Activated B cell treated with CpG ODN at 0.5 μM for 24 hours (primary cell): ENCODE data around the gene MVK. TPM values are rescaled to one million over a fixed set of nuclear protein-coding genes. Genes with fewer than 3 reads are reported as not detected.

ENCODE experiments used
- ATAC-seq: fragments of 200-7000 bp; cut with Tn5 transposase; one replicate; pipeline ENCODE4 v1.10.0; 2021; ENCODE audit warnings: low read depth, mild to moderate bottlenecking, moderate library complexity
- CTCF ChIA-PET: fragments of 350-600 bp; sonication (Branson Sonifier 250); formaldehyde crosslinking; loops from one replicate; lab custom pipeline; 2021; ENCODE audit warnings: antibody characterized with exemption; lab: Charles Lee
- POLR2A ChIA-PET: fragments of 350-600 bp; sonication (Branson Sonifier 250); formaldehyde crosslinking; loops from one replicate; lab custom pipeline; 2021; ENCODE audit warnings: antibody characterized with exemption; lab: Charles Lee
- DNase-seq: peaks from one replicate; pipeline ENCODE4 v3.0.0; 2022
- H3K27ac Mint-ChIP-seq: one replicate; pipeline ENCODE4 v1.8.0; 2020; ENCODE audit warnings: mixed read lengths
- H3K27me3 Mint-ChIP-seq: one replicate; pipeline ENCODE4 v1.8.0; 2021; ENCODE audit warnings: mixed read lengths
- H3K36me3 Mint-ChIP-seq: one replicate; pipeline ENCODE4 v1.8.0; 2021; ENCODE audit warnings: low read depth, mixed read lengths
- H3K4me1 Mint-ChIP-seq: one replicate; pipeline ENCODE4 v1.8.0; 2021; ENCODE audit warnings: mixed read lengths
- H3K4me3 Mint-ChIP-seq: one replicate; pipeline ENCODE4 v1.8.0; 2020; ENCODE audit warnings: mild to moderate bottlenecking, mixed read lengths
- H3K9me3 Mint-ChIP-seq: one replicate; pipeline ENCODE4 v1.8.0; 2020; ENCODE audit warnings: mixed read lengths
- intact Hi-C: fragments of 100-400 bp; cut with micrococcal nuclease; formaldehyde crosslinking; loops from one replicate; pipeline ENCODE4 v1.15.1; 2024
- total RNA-seq: library from RNA; stranded (reverse); gene quantifications from 2 replicates; pipeline ENCODE4 v1.2.3, GENCODE V29; 2022
- TF ChIP-seq, protein P1 (sequence below): fragments of 200-600 bp; IDR thresholded peaks from one replicate; pipeline ENCODE4 v1.8.0; 2022; ENCODE audit warnings: antibody characterized with exemption, mild to moderate bottlenecking

Gene MVK
- total RNA-seq, 1 donor from 2014 or later: 28.5 TPM

GRCh38 chr12:109605599-109606228 is 32.1 kb downstream of the MVK start:
- DNase-seq (no peak), ATAC-seq (no peak)
- TF ChIP-seq, protein P1, sequence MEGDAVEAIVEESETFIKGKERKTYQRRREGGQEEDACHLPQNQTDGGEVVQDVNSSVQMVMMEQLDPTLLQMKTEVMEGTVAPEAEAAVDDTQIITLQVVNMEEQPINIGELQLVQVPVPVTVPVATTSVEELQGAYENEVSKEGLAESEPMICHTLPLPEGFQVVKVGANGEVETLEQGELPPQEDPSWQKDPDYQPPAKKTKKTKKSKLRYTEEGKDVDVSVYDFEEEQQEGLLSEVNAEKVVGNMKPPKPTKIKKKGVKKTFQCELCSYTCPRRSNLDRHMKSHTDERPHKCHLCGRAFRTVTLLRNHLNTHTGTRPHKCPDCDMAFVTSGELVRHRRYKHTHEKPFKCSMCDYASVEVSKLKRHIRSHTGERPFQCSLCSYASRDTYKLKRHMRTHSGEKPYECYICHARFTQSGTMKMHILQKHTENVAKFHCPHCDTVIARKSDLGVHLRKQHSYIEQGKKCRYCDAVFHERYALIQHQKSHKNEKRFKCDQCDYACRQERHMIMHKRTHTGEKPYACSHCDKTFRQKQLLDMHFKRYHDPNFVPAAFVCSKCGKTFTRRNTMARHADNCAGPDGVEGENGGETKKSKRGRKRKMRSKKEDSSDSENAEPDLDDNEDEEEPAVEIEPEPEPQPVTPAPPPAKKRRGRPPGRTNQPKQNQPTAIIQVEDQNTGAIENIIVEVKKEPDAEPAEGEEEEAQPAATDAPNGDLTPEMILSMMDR: no peak
- Mint-ChIP-seq H3K9me3 (no peaks in the 10 kb centered on the region), H3K36me3 (no peaks in the 10 kb centered on the region), H3K27me3 (peaks cover 23% of the 10 kb centered on the region), H3K4me3 (no peak overlapping the region), H3K27ac (no peak overlapping the region), H3K4me1 (no peaks in the 10 kb centered on the region)
- POLR2A ChIA-PET: no interaction called here
- intact Hi-C loops: no loop called here
- CTCF ChIA-PET: no interaction called here

DNA sequence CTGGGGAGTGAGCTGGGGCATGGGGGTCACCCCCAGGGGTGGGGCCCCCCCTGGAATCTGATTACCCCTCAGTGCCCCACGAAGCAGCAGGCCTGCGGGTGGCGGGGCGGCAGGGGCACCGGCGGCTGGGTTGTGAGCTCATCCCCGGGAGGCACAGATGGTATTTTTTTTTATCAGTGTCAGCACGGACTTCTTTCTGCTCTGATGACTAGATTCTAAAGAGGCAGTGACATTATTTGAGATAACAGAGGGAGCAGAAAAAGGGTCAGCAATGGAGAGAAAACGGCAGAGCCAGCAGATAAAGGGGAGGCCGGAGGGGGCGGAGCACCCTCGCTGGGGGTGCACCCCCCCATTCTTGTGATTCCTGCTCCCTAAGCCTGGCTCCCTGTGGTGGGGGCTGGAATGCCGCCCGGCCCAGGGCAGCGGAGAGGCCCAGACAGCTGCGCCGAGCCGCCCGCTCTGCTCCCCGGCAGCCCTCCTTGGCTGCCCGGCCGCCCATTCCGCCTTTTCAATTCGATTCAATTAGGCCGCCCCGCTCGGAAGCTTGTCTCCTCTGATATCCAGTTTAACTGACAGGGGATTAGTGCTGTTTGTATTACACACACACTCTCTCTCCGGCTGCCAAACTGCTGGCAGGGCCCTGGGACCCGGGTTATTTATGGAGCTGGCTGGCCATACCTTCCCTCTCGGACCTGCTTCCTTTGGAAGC is 32.9 kb downstream of the MVK start:
- H3K4me3 Mint-ChIP-seq: no peak overlapping the region
- TF ChIP-seq, protein P1: no peak
- intact Hi-C loops: no loop called here
- DNase-seq (no peak), ATAC-seq (no peak)
- H3K27me3 Mint-ChIP-seq: peaks cover 25% of the 10 kb centered on the region
- CTCF ChIA-PET: no interaction called here
- H3K4me1 Mint-ChIP-seq: no peaks in the 10 kb centered on the region
- H3K9me3 Mint-ChIP-seq: no peaks in the 10 kb centered on the region
- no peaks in the 10 kb centered on the region for H3K36me3 Mint-ChIP-seq
- POLR2A ChIA-PET: no interaction called here
- no peak overlapping the region for H3K27ac Mint-ChIP-seq

DNA sequence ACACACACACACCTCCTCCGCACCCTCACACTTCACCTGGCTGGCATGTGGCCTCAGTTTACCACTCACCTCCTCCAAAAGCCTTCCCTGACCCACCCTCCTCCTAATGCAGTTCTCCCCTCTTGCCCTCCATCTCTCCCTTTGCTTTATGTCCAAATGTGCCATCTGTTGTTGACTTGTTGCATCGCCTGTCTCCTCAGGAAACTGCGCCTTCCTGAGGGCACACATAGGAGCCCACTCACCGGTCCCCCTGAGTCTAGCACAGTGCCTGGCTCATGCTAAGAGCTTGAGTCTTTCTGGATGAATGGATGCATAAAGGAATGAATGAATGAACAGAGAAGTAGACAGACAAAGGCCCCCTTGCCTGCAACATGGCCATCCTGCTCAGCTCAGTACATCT is 34.0 kb downstream of the MVK start:
- Mint-ChIP-seq H3K36me3 (no peaks in the 10 kb centered on the region), H3K4me3 (no peak overlapping the region), H3K9me3 (no peaks in the 10 kb centered on the region), H3K27ac (no peak overlapping the region), H3K4me1 (no peaks in the 10 kb centered on the region), H3K27me3 (peaks cover 27% of the 10 kb centered on the region)
- intact Hi-C loops: no loop called here
- CTCF ChIA-PET: interaction anchor here (1.4 kb wide), 1 partner anchor 10 kb away, joined by 5 read pairs; no protein-coding TSS in a partner anchor
- no peak for ATAC-seq
- POLR2A ChIA-PET: no interaction called here
- DNase-seq: no peak
- TF ChIP-seq, protein P1: no peak

DNA sequence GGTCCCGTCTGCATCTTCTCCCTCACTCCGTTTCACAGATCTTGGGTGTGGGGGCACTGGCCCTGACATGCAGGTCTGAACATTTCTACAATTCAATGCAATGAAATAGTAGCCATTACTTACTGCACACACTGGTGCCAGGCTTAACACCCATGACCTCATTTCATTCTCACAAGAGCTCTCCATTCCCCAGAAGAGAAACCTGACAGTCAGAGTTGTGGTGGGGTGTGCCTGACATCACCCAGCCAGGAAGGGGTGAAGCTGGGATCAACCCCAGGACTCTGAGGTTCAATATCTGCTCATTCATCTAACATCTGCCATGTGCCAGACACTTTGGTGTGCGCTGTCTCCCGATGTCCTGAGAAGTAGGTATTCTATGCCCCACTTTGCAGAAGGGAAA is 34.7 kb downstream of the MVK start:
- DNase-seq (no peak), ATAC-seq (no peak)
- ChIA-PET POLR2A (no interaction called here), CTCF (interaction anchor here (1.4 kb wide), 1 partner anchor 11 kb away, joined by 5 read pairs; no protein-coding TSS in a partner anchor)
- Mint-ChIP-seq H3K9me3 (no peaks in the 10 kb centered on the region), H3K4me3 (no peak overlapping the region), H3K4me1 (no peaks in the 10 kb centered on the region), H3K27ac (no peak overlapping the region), H3K27me3 (peaks cover 30% of the 10 kb centered on the region), H3K36me3 (no peaks in the 10 kb centered on the region)
- intact Hi-C loops: no loop called here
- TF ChIP-seq, protein P1: no peak

DNA sequence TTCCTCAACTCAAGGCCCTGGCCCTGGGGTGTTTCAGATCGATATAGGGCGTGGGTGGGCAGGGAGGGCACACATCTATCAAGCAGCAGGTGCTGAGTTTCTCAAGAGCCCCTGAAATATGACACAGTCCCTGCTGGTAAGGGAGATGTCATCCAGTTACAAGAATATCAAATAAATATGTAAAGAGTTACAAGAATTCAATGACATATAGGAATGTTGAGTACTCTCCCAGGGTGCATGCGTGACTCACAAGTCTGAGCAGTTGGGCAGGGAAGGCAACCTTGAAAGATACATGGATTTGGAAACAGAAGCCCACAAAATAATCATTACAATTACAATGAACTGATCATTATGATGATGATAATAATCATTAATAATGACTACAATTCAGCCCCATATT is 35.2 kb downstream of the MVK start:
- H3K4me1 Mint-ChIP-seq: no peaks in the 10 kb centered on the region
- no peak overlapping the region for H3K27ac Mint-ChIP-seq
- ATAC-seq (no peak), DNase-seq (no peak)
- peaks cover 33% of the 10 kb centered on the region for H3K27me3 Mint-ChIP-seq
- intact Hi-C loops: no loop called here
- ChIA-PET POLR2A (interaction anchor here (0.6 kb wide), 1 partner anchor 82 kb away, joined by 3 read pairs; no protein-coding TSS in a partner anchor), CTCF (interaction anchor here (1.4 kb wide), 1 partner anchor 11 kb away, joined by 5 read pairs; no protein-coding TSS in a partner anchor)
- no peaks in the 10 kb centered on the region for H3K36me3 Mint-ChIP-seq
- H3K4me3 Mint-ChIP-seq: no peak overlapping the region
- TF ChIP-seq, protein P1: no peak
- no peaks in the 10 kb centered on the region for H3K9me3 Mint-ChIP-seq
